Loucy (cell line): ENCODE data around the gene PKN1.

Experiments
- H2AFZ ChIP-seq: fragments of 200-600 bp; sonication (generic); 2 replicates; pipeline ENCODE4 v1.6.0; 2016; ENCODE audit warnings: antibody characterized with exemption, mild to moderate bottlenecking, low read length, moderate library complexity
- H3F3A ChIP-seq: fragments of 200-600 bp; 2 replicates; pipeline ENCODE4 v1.6.0; 2016; ENCODE audit warnings: antibody characterized with exemption, low read depth, mild to moderate bottlenecking
- H3K27me3 ChIP-seq: fragments of 200-600 bp; sonication (generic); 2 replicates; pipeline ENCODE4 v1.6.1; 2014; ENCODE audit warnings: low read length, mild to moderate bottlenecking; ENCODE audit not compliant: insufficient read depth, poor library complexity, severe bottlenecking
- H3K36me3 ChIP-seq: fragments of 200-600 bp; sonication (generic); 2 replicates; pipeline ENCODE4 v1.6.1; 2016; ENCODE audit warnings: low read length; ENCODE audit not compliant: insufficient read depth
- H3K4me1 ChIP-seq: fragments of 200-600 bp; sonication (generic); 2 replicates; pipeline ENCODE4 v1.5.1; 2014; ENCODE audit warnings: low read length, mild to moderate bottlenecking; ENCODE audit not compliant: insufficient read depth, poor library complexity, severe bottlenecking
- H3K4me2 ChIP-seq: fragments of 200-600 bp; sonication (generic); 2 replicates; pipeline ENCODE4 v1.6.0; 2014; ENCODE audit warnings: antibody characterized with exemption, low read length, low read depth, mild to moderate bottlenecking; ENCODE audit not compliant: poor library complexity, severe bottlenecking
- H3K4me3 ChIP-seq: fragments of 200-600 bp; sonication (generic); 2 replicates; pipeline ENCODE4 v1.5.1; 2014; ENCODE audit warnings: low read length, mild to moderate bottlenecking, mixed read lengths; ENCODE audit not compliant: poor library complexity, severe bottlenecking
- H3K79me2 ChIP-seq: fragments of 200-600 bp; sonication (generic); 2 replicates; pipeline ENCODE4 v1.6.1; 2014; ENCODE audit warnings: low read length; ENCODE audit not compliant: insufficient read depth
- H3K9ac ChIP-seq: fragments of 200-600 bp; sonication (generic); 2 replicates; pipeline ENCODE4 v1.6.0; 2014; ENCODE audit warnings: mild to moderate bottlenecking, low read depth, low read length, moderate library complexity; ENCODE audit not compliant: poor library complexity, severe bottlenecking
- H3K9me2 ChIP-seq: fragments of 200-600 bp; sonication (generic); replicated peaks from 2 replicates; pipeline ENCODE4 v1.6.1; 2016; ENCODE audit warnings: low read depth, low read length, mixed read lengths
- H3K9me3 ChIP-seq: fragments of 200-600 bp; sonication (generic); 2 replicates; pipeline ENCODE4 v1.6.1; 2014; ENCODE audit warnings: mild to moderate bottlenecking, antibody characterized with exemption, low read length, low read depth; ENCODE audit not compliant: insufficient read depth
- H4K20me1 ChIP-seq: fragments of 200-600 bp; sonication (generic); 2 replicates; pipeline ENCODE4 v1.6.0; 2014; ENCODE audit warnings: antibody characterized with exemption, low read length, mild to moderate bottlenecking; ENCODE audit not compliant: insufficient read depth, poor library complexity, severe bottlenecking
- EZH2phosphoT487 ChIP-seq: fragments of 200-600 bp; IDR thresholded peaks from 2 replicates; pipeline ENCODE4 v1.6.1; 2018; ENCODE audit warnings: antibody characterized with exemption, mild to moderate bottlenecking, moderate library complexity, borderline replicate concordance
- TF ChIP-seq, protein P1 (sequence below): fragments of 200-600 bp; sonication (generic); conservative IDR thresholded peaks from 2 replicates; pipeline ENCODE4 v1.5.1; 2014; ENCODE audit warnings: mild to moderate bottlenecking, antibody characterized with exemption, low read length

Gene PKN1

GRCh38 chr19:14517840-14518505 lies 84.9 kb downstream of the PKN1 start, which contains the start of gene DNAJB1:
TSS of gene DNAJB1 (minus strand) at chr19:14518397. CDS start at chr19:14518349, 48 bp downstream.
- Histone ChIP-seq H3K4me3 (peak within 1 kb of the TSS; percentile 90), H4K20me1 (peaks cover 40% of the 10 kb centered on the region), H3K9me2 (no peaks in the 10 kb centered on the region), H3F3A (0 out of 2 replicates have a peak, but pooled peaks cover 4% of the 10 kb centered on the region), H3K9ac (peak within 1 kb of the TSS; percentile 92), H3K27me3 (no peaks in the 10 kb centered on the region), H3K4me1 (peaks cover 68% of the 10 kb centered on the region), H2AFZ (peak within 1 kb of the TSS; percentile 47; the same call in 1 of the 2 replicates), H3K36me3 (peaks cover 31% of the 10 kb centered on the region; the same call in 1 of the 2 replicates), H3K4me2 (peak within 1 kb of the TSS; percentile 99), H3K79me2 (peaks cover 48% of the 10 kb centered on the region), H3K9me3 (no peaks in the 10 kb centered on the region)
- no peak for TF ChIP-seq EZH2phosphoT487
- TF ChIP-seq, protein P1, sequence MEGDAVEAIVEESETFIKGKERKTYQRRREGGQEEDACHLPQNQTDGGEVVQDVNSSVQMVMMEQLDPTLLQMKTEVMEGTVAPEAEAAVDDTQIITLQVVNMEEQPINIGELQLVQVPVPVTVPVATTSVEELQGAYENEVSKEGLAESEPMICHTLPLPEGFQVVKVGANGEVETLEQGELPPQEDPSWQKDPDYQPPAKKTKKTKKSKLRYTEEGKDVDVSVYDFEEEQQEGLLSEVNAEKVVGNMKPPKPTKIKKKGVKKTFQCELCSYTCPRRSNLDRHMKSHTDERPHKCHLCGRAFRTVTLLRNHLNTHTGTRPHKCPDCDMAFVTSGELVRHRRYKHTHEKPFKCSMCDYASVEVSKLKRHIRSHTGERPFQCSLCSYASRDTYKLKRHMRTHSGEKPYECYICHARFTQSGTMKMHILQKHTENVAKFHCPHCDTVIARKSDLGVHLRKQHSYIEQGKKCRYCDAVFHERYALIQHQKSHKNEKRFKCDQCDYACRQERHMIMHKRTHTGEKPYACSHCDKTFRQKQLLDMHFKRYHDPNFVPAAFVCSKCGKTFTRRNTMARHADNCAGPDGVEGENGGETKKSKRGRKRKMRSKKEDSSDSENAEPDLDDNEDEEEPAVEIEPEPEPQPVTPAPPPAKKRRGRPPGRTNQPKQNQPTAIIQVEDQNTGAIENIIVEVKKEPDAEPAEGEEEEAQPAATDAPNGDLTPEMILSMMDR: no peak

GRCh38 chr19:14519245-14519859 lies 86.2 kb downstream of the PKN1 start:
- H3K9me3 ChIP-seq: no peaks in the 10 kb centered on the region
- H3K4me1 ChIP-seq: peaks cover 65% of the 10 kb centered on the region
- H3K9ac ChIP-seq: peak overlapping the region; percentile 75
- H4K20me1 ChIP-seq: peaks cover 33% of the 10 kb centered on the region
- H3K79me2 ChIP-seq: peaks cover 38% of the 10 kb centered on the region
- H3K4me2 ChIP-seq: peak overlapping the region; percentile 80
- H3F3A ChIP-seq: no peaks in the 10 kb centered on the region
- TF ChIP-seq, protein P1: no peak
- TF ChIP-seq EZH2phosphoT487: no peak
- peaks cover 22% of the 10 kb centered on the region; the same call in 1 of the 2 replicates for H3K36me3 ChIP-seq
- peak overlapping the region; percentile 76 for H3K4me3 ChIP-seq
- no peaks in the 10 kb centered on the region for H3K27me3 ChIP-seq
- no peak overlapping the region for H2AFZ ChIP-seq
- no peaks in the 10 kb centered on the region for H3K9me2 ChIP-seq

- H3K9me2 ChIP-seq: no peaks in the 10 kb centered on the region
- no peak overlapping the region for H2AFZ ChIP-seq
These were observed 86.8 kb downstream of the PKN1 start for GRCh38 chr19:14519860-14520407.

More at GRCh38 chr19:14519860-14520407, 86.8 kb downstream of the PKN1 start:
- peak overlapping the region; percentile 80 for H3K4me2 ChIP-seq
- H3K79me2 ChIP-seq: peaks cover 32% of the 10 kb centered on the region
- peak overlapping the region; percentile 75 for H3K9ac ChIP-seq
- no peaks in the 10 kb centered on the region for H3K27me3 ChIP-seq
- no peaks in the 10 kb centered on the region for H3F3A ChIP-seq
- peaks cover 16% of the 10 kb centered on the region; the same call in 1 of the 2 replicates for H3K36me3 ChIP-seq
- peaks cover 27% of the 10 kb centered on the region for H4K20me1 ChIP-seq
- no peak for TF ChIP-seq EZH2phosphoT487
- TF ChIP-seq, protein P1: no peak
- peak overlapping the region; percentile 76 for H3K4me3 ChIP-seq
- H3K9me3 ChIP-seq: no peaks in the 10 kb centered on the region
- peaks cover 60% of the 10 kb centered on the region for H3K4me1 ChIP-seq
